Suprapubic skin (tissue), 4 donors: Measurements from ENCODE around the gene NGLY1. TPM values are rescaled to one million over a fixed set of nuclear protein-coding genes. Genes with fewer than 3 reads are reported as not detected.

ENCODE experiments used
- DNase-seq, 2 donors: peaks; one replicate each; pipeline ENCODE4 v3.0.0-alpha.2; 2019; ENCODE audit warnings: low spot score in 2 of 2
- H3K27ac ChIP-seq: fragments of 200-600 bp; sonication (generic); one replicate; pipeline ENCODE4 v1.5.1; 2019
- H3K27me3 ChIP-seq: fragments of 200-600 bp; sonication (generic); one replicate; pipeline ENCODE4 v1.5.1; 2019
- H3K36me3 ChIP-seq: fragments of 200-600 bp; sonication (generic); one replicate; pipeline ENCODE4 v1.5.1; 2019
- H3K4me1 ChIP-seq: fragments of 200-600 bp; sonication (generic); one replicate; pipeline ENCODE4 v1.5.1; 2019
- H3K4me3 ChIP-seq: fragments of 200-600 bp; sonication (generic); one replicate; pipeline ENCODE4 v1.5.1; 2019; ENCODE audit warnings: mild to moderate bottlenecking
- H3K9me3 ChIP-seq: fragments of 200-600 bp; sonication (generic); one replicate; pipeline ENCODE4 v1.5.1; 2019
- EP300 ChIP-seq: sonication (generic); formaldehyde crosslinking; IDR thresholded peaks from one replicate; pipeline ENCODE4 v1.6.1; 2017; ENCODE audit warnings: antibody characterized with exemption
- POLR2A ChIP-seq, 2 donors: fragments of 450-650 bp; IDR thresholded peaks; one replicate each; pipeline ENCODE4 v1.6.1; 2017; ENCODE audit warnings: antibody characterized with exemption in 2 of 2, mild to moderate bottlenecking in 2 of 2, moderate library complexity in 2 of 2
- POLR2AphosphoS5 ChIP-seq, 3 donors: sonication (generic); formaldehyde crosslinking; IDR thresholded peaks; one replicate each; pipeline ENCODE4 v1.6.1; 2017; ENCODE audit warnings: antibody characterized with exemption in 3 of 3
- WGBS: methylation state at CpG from one replicate; pipeline ENCODE4 v1.1.5; 2018; 5-methylcytosine and 5-hydroxymethylcytosine counted together
- total RNA-seq, 4 donors: library from RNA; depleted of rRNA; stranded (reverse); fragments of >200 nt; gene quantifications; one replicate each; pipeline ENCODE4 v1.1.0, GENCODE V29; 2016
- TF ChIP-seq, protein P1 (sequence below), 2 donors: fragments of 200-600 bp in 1 of 2; fragments of 450-650 bp in 1 of 2; sonication (generic) in 1 of 2; IDR thresholded peaks; one replicate each; pipeline ENCODE4 v1.5.1; 2016 to 2019; ENCODE audit warnings: antibody characterized with exemption in 2 of 2, mild to moderate bottlenecking in 1 of 2, moderate library complexity in 1 of 2

NGLY1 gene
- total RNA-seq, 4 donors from 2014 or later = 20.1 to 42.5 (median 23.8) TPM

DNA sequence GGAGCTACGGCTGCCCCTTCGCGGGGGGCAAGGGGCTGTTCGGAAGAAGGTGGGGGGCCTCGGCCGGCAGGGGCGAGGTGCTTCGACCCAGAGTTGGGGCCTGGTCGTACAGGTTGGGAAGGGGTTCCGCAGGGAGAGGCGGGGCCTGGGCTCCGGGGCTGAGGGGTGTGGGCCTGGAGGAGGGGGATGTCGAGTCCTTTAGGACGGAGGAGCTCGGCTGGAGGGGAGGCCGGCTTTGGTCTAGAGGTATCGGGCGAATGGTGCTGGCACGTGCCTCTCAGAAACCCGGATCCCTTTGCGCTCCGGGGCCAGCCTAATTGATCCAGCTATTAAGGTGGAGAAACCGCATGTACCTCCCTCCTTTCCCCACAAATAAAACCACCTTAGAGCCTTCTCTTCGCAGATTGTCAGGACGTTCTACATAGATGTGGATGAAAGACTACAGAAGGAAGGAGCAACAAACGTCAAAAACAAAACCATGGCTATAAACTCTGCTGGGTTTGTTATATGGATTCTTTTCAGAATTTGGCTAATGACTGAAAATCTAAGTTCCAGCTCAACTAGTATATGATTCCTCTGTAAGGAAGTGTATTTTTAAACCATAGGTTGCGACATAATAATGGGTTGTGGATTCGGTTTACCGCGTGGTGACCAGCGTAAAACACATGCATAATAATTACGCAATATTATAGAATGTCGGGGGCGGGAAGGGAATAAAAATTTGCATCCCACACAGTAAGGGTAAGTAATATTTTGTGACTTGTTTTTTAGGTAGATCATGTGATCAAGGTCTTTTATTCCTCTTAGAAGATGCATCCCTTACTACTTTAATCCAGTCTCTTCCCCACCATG is 644 bp upstream of the NGLY1 start:
- H3K9me3 ChIP-seq = no peaks in the 10 kb centered on the region
- H3K4me3 ChIP-seq = peak overlapping the region; percentile 80
- no peaks in the 10 kb centered on the region for H3K27me3 ChIP-seq
- WGBS = 18% methylated on average over 27 of the region's 34 CpGs
- H3K4me1 ChIP-seq = peaks cover 28% of the 10 kb centered on the region
- no peak for TF ChIP-seq POLR2A (IDR thresholded peaks at IDR 0.05)
- peak in 1 of 3 donors; percentile 17 for TF ChIP-seq POLR2AphosphoS5 (IDR thresholded peaks at IDR 0.05)
- peak; percentile 73 to 82 for DNase-seq
- peak overlapping the region; percentile 83 for H3K27ac ChIP-seq
- no peaks in the 10 kb centered on the region for H3K36me3 ChIP-seq

DNA sequence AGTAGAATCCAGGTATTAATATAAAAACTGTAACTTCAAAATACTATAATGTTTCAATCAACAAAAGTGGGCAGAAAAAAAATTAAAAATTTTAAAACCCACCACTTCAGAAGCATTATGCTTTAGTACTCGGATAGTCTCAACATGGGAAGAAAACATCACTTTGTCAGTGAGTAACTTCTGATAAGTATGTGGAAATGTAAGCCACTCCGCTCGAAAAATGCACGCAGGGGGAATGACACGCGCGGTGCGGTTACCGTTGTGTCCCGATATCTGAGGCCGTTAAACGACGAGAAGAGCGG is 656 bp downstream of the NGLY1 start:
- peak overlapping the region; percentile 83 for H3K27ac ChIP-seq
- TF ChIP-seq, protein P1, sequence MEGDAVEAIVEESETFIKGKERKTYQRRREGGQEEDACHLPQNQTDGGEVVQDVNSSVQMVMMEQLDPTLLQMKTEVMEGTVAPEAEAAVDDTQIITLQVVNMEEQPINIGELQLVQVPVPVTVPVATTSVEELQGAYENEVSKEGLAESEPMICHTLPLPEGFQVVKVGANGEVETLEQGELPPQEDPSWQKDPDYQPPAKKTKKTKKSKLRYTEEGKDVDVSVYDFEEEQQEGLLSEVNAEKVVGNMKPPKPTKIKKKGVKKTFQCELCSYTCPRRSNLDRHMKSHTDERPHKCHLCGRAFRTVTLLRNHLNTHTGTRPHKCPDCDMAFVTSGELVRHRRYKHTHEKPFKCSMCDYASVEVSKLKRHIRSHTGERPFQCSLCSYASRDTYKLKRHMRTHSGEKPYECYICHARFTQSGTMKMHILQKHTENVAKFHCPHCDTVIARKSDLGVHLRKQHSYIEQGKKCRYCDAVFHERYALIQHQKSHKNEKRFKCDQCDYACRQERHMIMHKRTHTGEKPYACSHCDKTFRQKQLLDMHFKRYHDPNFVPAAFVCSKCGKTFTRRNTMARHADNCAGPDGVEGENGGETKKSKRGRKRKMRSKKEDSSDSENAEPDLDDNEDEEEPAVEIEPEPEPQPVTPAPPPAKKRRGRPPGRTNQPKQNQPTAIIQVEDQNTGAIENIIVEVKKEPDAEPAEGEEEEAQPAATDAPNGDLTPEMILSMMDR (IDR thresholded peaks at IDR 0.05) = no peak
- TF ChIP-seq EP300 (no peak), POLR2AphosphoS5 (IDR thresholded peaks at IDR 0.05) (no peak), POLR2A (IDR thresholded peaks at IDR 0.05) (no peak)
- peak overlapping the region; percentile 80 for H3K4me3 ChIP-seq
- peaks cover 22% of the 10 kb centered on the region for H3K4me1 ChIP-seq
- WGBS = under 1% methylated on average over 14 of the region's 14 CpGs
- H3K9me3 ChIP-seq = no peaks in the 10 kb centered on the region
- H3K36me3 ChIP-seq = peaks cover 3% of the 10 kb centered on the region
- H3K27me3 ChIP-seq = no peaks in the 10 kb centered on the region
- no peak for DNase-seq

DNA sequence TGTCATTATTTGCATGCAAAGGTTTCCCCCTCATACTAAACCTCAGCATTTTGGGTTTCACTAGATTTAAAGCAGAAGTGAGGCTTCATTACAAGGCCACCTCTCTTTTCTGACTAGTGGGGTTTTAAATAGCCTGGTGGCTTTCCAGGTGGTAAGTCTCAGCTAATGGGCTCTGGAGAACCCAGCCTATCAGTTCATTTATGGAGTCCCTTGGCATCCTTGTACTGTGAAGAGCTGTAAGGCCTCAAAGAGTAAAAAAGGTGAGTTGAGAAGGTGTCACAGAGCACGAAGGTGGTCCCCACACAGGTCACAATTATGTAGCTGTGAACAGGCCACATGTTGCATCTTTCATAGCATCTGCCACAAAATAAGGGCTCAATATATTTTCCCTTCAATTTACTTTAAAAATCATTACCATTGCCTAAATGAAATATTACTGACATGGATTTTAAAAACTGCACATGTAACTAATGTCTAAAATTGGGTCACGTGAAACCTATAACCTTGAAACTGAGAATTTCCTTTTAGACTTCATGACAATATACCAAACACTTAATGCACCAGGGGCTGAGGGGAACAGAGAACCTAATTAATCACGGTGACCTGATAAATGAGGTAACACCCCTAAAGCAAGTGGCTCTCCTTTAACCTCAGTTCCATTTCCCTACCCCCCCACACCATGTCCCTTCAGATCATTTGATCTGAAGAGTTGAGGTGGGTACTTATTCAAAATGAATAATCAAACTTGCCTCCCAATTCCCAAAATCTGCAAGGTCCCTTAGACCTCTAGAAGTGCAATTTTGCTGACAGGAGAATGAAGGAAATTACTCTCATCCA is 1.3 kb downstream of the NGLY1 start:
- Histone ChIP-seq H3K9me3 (no peaks in the 10 kb centered on the region), H3K27me3 (no peaks in the 10 kb centered on the region), H3K4me3 (peak overlapping the region; percentile 80), H3K36me3 (peaks cover 9% of the 10 kb centered on the region), H3K27ac (no peak overlapping the region), H3K4me1 (peaks cover 22% of the 10 kb centered on the region)
- TF ChIP-seq POLR2A (IDR thresholded peaks at IDR 0.05) (no peak), POLR2AphosphoS5 (IDR thresholded peaks at IDR 0.05) (no peak), EP300 (no peak)
- TF ChIP-seq, protein P1 (IDR thresholded peaks at IDR 0.05) = no peak
- 53% methylated on average over 3 of the region's 3 CpGs for WGBS
- no peak for DNase-seq

DNA sequence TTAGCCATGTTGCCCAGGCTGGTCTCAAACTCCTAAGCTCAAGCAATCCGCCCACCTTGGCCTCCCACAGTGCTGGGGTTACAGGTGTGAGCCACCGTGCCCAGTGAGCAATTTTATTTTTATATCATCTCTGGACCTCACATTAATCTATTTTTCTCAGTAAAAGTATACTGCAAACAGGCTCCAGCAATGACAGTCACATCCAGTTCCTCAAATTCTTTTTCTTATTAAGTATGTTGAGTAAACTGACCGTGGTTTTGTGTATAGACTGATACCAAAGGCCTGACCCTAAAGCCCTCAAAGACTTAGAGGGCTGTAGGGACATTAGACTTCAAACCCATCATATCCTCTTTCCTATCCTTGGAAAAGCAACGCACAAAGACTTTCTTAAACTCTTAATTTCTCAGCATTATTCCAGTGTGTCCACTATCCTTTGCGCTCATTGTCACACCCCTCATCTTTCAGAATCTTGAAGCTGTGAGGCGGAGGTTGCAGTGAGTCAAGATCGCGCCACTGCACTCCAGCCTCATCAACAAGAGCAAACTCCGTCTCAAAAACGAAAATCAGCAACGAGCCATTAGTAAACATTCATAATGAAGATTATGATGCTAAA is 2.0 kb downstream of the NGLY1 start:
- Histone ChIP-seq H3K36me3 (peaks cover 16% of the 10 kb centered on the region), H3K27me3 (no peaks in the 10 kb centered on the region), H3K27ac (no peak overlapping the region), H3K9me3 (no peaks in the 10 kb centered on the region), H3K4me3 (no peak overlapping the region), H3K4me1 (peaks cover 22% of the 10 kb centered on the region)
- no peak for TF ChIP-seq EP300
- TF ChIP-seq, protein P1 (IDR thresholded peaks at IDR 0.05) = no peak
- no peak for TF ChIP-seq POLR2AphosphoS5 (IDR thresholded peaks at IDR 0.05)
- TF ChIP-seq POLR2A (IDR thresholded peaks at IDR 0.05) = no peak
- WGBS = 94% methylated on average over 11 of the region's 11 CpGs
- DNase-seq = no peak

DNA sequence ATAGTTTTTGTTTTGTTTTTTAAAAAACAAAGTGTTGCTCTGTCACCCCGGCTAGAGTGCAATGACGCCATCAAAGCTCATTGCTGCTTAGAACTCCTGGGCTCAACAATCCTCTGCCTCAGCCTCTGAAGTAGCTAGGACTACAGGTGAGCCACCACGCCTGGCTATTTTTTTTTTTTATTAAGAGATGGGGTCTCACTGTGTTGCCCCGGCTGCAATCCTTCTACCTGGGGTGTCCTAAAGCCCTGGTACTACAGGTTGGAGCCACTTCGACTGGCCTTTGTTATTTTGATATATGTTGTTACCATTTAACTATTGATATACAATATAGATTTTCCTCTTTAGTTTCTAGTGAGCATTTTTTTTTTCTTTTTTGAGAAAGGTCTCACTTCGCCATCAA is 2.6 kb downstream of the NGLY1 start:
- no peak overlapping the region for H3K27ac ChIP-seq
- H3K4me3 ChIP-seq = no peak overlapping the region
- no peaks in the 10 kb centered on the region for H3K27me3 ChIP-seq
- H3K9me3 ChIP-seq = no peaks in the 10 kb centered on the region
- TF ChIP-seq POLR2A (IDR thresholded peaks at IDR 0.05) (no peak), EP300 (no peak), POLR2AphosphoS5 (IDR thresholded peaks at IDR 0.05) (no peak)
- TF ChIP-seq, protein P1 (IDR thresholded peaks at IDR 0.05) = no peak
- H3K4me1 ChIP-seq = peaks cover 22% of the 10 kb centered on the region
- peaks cover 23% of the 10 kb centered on the region for H3K36me3 ChIP-seq
- DNase-seq = no peak
- WGBS = 97% methylated on average over 6 of the region's 6 CpGs
